K562 treated with DMSO at 1 percent for 24 hours (cell line): ENCODE measurements around the gene PPY. TPM values are rescaled to one million over a fixed set of nuclear protein-coding genes. Genes with fewer than 3 reads are reported as not detected.

Experiments
- total RNA-seq: library from RNA; unstranded; fragments of 300-600 nt; gene quantifications from 2 replicates; pipeline ENCODE4 v1.2.3, GENCODE V29; 2022; ENCODE audit warnings: low read depth; ENCODE audit not compliant: insufficient read depth

The PPY gene, protein sequence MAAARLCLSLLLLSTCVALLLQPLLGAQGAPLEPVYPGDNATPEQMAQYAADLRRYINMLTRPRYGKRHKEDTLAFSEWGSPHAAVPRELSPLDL
- total RNA-seq = not detected in 2 replicates

DNA sequence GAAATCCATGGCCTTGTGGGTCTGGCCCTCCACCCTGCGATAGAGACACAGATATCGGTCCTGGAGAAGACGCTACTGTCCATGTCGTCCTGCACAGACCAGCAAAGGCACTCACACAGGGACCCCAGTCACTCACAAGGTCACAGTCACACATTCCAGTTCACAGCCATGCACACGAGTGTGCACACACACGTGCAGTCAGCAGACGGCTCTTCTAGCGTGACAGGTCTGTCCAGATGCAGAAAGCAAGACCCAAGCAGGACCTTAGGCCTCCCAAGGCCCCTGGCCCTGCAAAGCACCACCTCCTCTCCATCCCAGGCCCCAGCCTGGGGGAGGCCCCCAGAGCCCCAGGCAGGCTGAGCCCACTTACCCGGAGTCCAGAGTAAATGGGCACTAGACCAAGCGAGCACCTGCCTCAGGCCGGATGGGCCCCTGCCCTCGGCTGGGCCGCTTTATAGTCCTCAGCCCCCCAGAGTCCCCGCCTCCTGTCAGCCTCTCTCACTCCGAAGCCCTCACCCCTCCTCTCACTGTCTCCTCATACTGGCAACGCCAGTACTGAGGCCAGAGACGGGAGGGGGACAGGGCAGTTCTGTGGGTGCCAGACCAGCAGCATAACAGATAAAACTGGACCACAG lies at the start of gene PPY:
Gene PPY (minus strand): TSS at position 426 of the 635 bp plus-strand sequence. CDS start 822 bp downstream, outside the sequence.

DNA sequence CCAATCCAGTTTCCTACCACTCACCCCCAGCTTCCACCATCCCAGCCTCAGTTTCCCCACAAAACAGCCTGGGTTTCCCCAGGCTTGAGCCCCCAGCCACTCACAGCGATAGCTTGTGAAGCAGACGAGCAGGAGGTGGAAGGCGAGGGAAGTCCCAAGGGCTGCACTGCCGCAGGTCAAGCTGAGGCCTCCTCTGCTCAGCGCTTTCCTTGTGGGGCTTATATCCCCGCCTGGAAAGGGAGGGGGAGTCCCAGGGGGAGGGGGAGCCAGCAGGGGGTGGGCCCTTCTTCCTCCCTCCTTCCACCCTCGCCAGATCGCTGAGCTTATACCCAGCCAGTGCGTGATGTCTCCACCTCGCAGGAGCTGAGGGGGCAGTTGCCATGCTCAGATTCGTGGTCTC lies 11.5 kb upstream of the PPY start, which contains the start of gene PYY:
Gene PYY (minus strand): TSS at position 195 of the 400 bp plus-strand sequence. CDS start 457 bp downstream, outside the sequence.

DNA sequence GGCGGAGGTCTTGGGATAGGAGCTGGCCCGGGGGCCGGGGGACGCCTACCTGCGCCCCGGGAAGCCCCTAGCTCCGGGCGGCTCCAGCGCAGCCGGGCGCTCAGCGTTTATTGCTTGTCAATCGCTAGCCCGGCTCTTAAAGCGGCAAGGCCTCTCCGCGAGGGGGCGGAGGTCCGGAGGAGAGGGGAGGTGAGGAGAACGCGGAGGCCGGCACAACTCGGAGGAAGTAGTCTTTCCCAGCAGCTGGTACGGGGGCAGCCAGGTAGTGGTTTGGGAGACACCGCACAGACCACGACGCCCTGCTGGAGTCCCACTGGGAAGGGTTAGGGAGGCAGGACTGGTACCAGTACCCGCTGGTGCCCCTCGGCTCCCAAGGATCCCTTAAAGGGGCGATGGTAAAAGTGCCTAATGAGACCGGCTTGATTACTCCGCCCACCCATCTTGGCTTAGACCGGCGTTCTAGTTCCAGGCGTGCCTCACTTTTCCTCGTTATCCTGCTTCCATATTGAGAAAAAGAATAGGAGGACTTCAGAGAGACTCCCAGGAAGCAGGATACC lies 34.8 kb downstream of the PPY start, which contains the start of gene MPP2:
Gene MPP2 (minus strand): TSS at position 112 of the 557 bp plus-strand sequence. CDS start 3,076 bp downstream, outside the sequence.

Other genes starting within 250 kb of the PPY start
- gene SOST, start 183.7 kb downstream of the PPY start, total RNA-seq = not detected in 2 replicates
- 22.7 and 25.6 TPM in 2 replicates for gene DUSP3, start 163.5 kb downstream of the PPY start, total RNA-seq
- not detected in 2 replicates for gene CFAP97D1, start 162.0 kb downstream of the PPY start, total RNA-seq
- gene MPP3, start 109.3 kb downstream of the PPY start, total RNA-seq = 0.69 and 1.6 TPM in 2 replicates
- not detected in 2 replicates for gene CD300LG, start 95.3 kb downstream of the PPY start, total RNA-seq
- 0.22 and 0.24 TPM in 2 replicates for gene MPP2, start 34.9 kb downstream of the PPY start, total RNA-seq
- gene PYY, start 11.5 kb upstream of the PPY start, total RNA-seq = not detected in 2 replicates
- 0.53 and 0.56 TPM in 2 replicates for gene NAGS, start 62.1 kb upstream of the PPY start, total RNA-seq
- gene TMEM101, start 72.5 kb upstream of the PPY start, total RNA-seq = 51.1 and 53.9 TPM in 2 replicates
- 26.5 and 29.9 TPM in 2 replicates for gene LSM12, start 124.2 kb upstream of the PPY start, total RNA-seq
- gene G6PC3, start 128.3 kb upstream of the PPY start, total RNA-seq = 59.0 and 66.9 TPM in 2 replicates
- 59.0 and 61.9 TPM in 2 replicates for gene HDAC5, start 181.2 kb upstream of the PPY start, total RNA-seq
- gene HROB, start 199.5 kb upstream of the PPY start, total RNA-seq = 15.4 and 17.5 TPM in 2 replicates
- gene ASB16, start 228.2 kb upstream of the PPY start, total RNA-seq = 0.41 and 0.53 TPM in 2 replicates
- 31.6 and 34.0 TPM in 2 replicates for gene TMUB2, start 244.5 kb upstream of the PPY start, total RNA-seq